Activated T-cell treated with anti-CD3 and anti-CD28 coated beads, Interleukin-2, amount 50 U/mL, for 72 hours (primary cell): ENCODE results near the gene CSNK1G1. TPM values are rescaled to one million over a fixed set of nuclear protein-coding genes. Genes with fewer than 3 reads are reported as not detected.
A peak's percentile ranks its signal among the peaks of the same experiment; 100 is the strongest.
"Not testable (repeated sequence)": the region's sequence is repeated elsewhere in the genome, so short reads cannot be mapped to it uniquely, and the experiment has no call there.

Source experiments
- ATAC-seq, 2 donors: fragments of 150-1000 bp; cut with Tn5 transposase; replicated peaks in 1 of 2; 2 replicates each; pipeline ENCODE4 v1.10.0; 2021; ENCODE audit warnings: moderate library complexity in 2 of 2, mild to moderate bottlenecking in 1 of 2
- DNase-seq, 2 donors: peaks; one replicate each; pipeline ENCODE4 v3.0.0; 2021 to 2022; ENCODE audit warnings: mixed read lengths in 1 of 2
- H3K27ac Mint-ChIP-seq: one replicate; pipeline ENCODE4 v1.8.0; 2022; ENCODE audit warnings: mild to moderate bottlenecking, moderate library complexity, mixed read lengths
- H3K27me3 Mint-ChIP-seq: one replicate; pipeline ENCODE4 v1.8.0; 2022; ENCODE audit warnings: low read depth, mixed read lengths
- H3K36me3 Mint-ChIP-seq, 2 donors: one replicate each; pipeline ENCODE4 v1.8.0; 2022; ENCODE audit warnings: mixed read lengths in 2 of 2, mild to moderate bottlenecking in 1 of 2; ENCODE audit not compliant: insufficient read depth in 2 of 2
- H3K4me1 Mint-ChIP-seq: one replicate; pipeline ENCODE4 v1.8.0; 2022; ENCODE audit warnings: low read depth, mixed read lengths
- H3K4me3 Mint-ChIP-seq, 2 donors: one replicate each; pipeline ENCODE4 v1.8.0; 2022; ENCODE audit warnings: mild to moderate bottlenecking in 2 of 2, mixed read lengths in 2 of 2, moderate library complexity in 2 of 2
- H3K9me3 Mint-ChIP-seq, 2 donors: one replicate each; pipeline ENCODE4 v1.8.0; 2022; ENCODE audit warnings: mixed read lengths in 2 of 2
- total RNA-seq, 2 donors: library from RNA; stranded (reverse); gene quantifications; one replicate each; pipeline ENCODE4 v1.2.3, GENCODE V29; 2022

Gene CSNK1G1
- 10 to 100 TPM; 29.4 to 31.3 TPM for total RNA-seq

GRCh38 chr15:64355944-64356709, at the start of gene CSNK1G1:
Gene CSNK1G1 (minus strand): TSS chr15:64356173. CDS start chr15:64300499, 55,674 bp downstream.
- H3K36me3 Mint-ChIP-seq = peaks cover 1% of the 10 kb centered on the region in 2 donors
- no peaks in the 10 kb centered on the region for H3K27me3 Mint-ChIP-seq
- peak within 1 kb of the TSS; percentile 97 to 98 for H3K4me3 Mint-ChIP-seq

GRCh38 chr15:64400583-64400982, 44.6 kb upstream of the CSNK1G1 start:
- Mint-ChIP-seq H3K36me3 (peaks cover 6 to 15% of the 10 kb centered on the region in 2 donors), H3K9me3 (no peaks in the 10 kb centered on the region)
- ATAC-seq = no peak

More at GRCh38 chr15:64355944-64356709, at the start of gene CSNK1G1:
- peak; percentile 100 for ATAC-seq
- Mint-ChIP-seq H3K27ac (peak within 1 kb of the TSS; percentile 95), H3K9me3 (no peaks in the 10 kb centered on the region), H3K4me1 (peaks cover 25% of the 10 kb centered on the region)
- peak; percentile 92 to 94 for DNase-seq

GRCh38 chr15:64398575-64398974, 42.6 kb upstream of the CSNK1G1 start:
- no peak overlapping the region for H3K4me3 Mint-ChIP-seq
- H3K27ac Mint-ChIP-seq = no peak overlapping the region
- DNase-seq (no peak), ATAC-seq (no peak)
- no peaks in the 10 kb centered on the region for H3K9me3 Mint-ChIP-seq
- H3K27me3 Mint-ChIP-seq = no peaks in the 10 kb centered on the region
- H3K36me3 Mint-ChIP-seq = peaks cover 7 to 18% of the 10 kb centered on the region in 2 donors
- H3K4me1 Mint-ChIP-seq = no peaks in the 10 kb centered on the region

More at GRCh38 chr15:64400583-64400982, 44.6 kb upstream of the CSNK1G1 start:
- Mint-ChIP-seq H3K27me3 (no peaks in the 10 kb centered on the region), H3K4me3 (no peak overlapping the region), H3K27ac (peak overlapping the region; percentile 1), H3K4me1 (no peaks in the 10 kb centered on the region)
- DNase-seq = no peak

GRCh38 chr15:64396789-64397188, 40.8 kb upstream of the CSNK1G1 start:
- no peak for DNase-seq
- no peak for ATAC-seq
- no peaks in the 10 kb centered on the region for H3K4me1 Mint-ChIP-seq
- no peak overlapping the region for H3K27ac Mint-ChIP-seq
- no peak overlapping the region for H3K4me3 Mint-ChIP-seq
- no peaks in the 10 kb centered on the region for H3K27me3 Mint-ChIP-seq
- H3K9me3 Mint-ChIP-seq = no peaks in the 10 kb centered on the region
- H3K36me3 Mint-ChIP-seq = peaks cover 7 to 18% of the 10 kb centered on the region in 2 donors

- H3K27ac Mint-ChIP-seq, H3K27me3 Mint-ChIP-seq, H3K4me3 Mint-ChIP-seq, DNase-seq, H3K9me3 Mint-ChIP-seq, ATAC-seq: not testable (repeated sequence)
- peaks cover 16% of the 10 kb centered on the region for H3K4me1 Mint-ChIP-seq
- H3K36me3 Mint-ChIP-seq = peaks cover 8 to 12% of the 10 kb centered on the region in 2 donors
Observed at GRCh38 chr15:64392471-64392870, 36.5 kb upstream of the CSNK1G1 start.

- no peak for ATAC-seq
- no peaks in the 10 kb centered on the region for H3K27me3 Mint-ChIP-seq
- H3K4me3 Mint-ChIP-seq = peak overlapping the region; percentile 86 to 96
- H3K4me1 Mint-ChIP-seq = peaks cover 16% of the 10 kb centered on the region
- DNase-seq = no peak
- H3K36me3 Mint-ChIP-seq = peaks cover 8 to 9% of the 10 kb centered on the region in 2 donors
- peaks cover 0 to 1% of the 10 kb centered on the region in 2 donors for H3K9me3 Mint-ChIP-seq
- H3K27ac Mint-ChIP-seq = peak overlapping the region; percentile 73
Observed at GRCh38 chr15:64389036-64389435, 33.1 kb upstream of the CSNK1G1 start.

GRCh38 chr15:64387562-64388168, 31.7 kb upstream of the CSNK1G1 start, which contains the start of gene TRIP4:
Gene TRIP4 (plus strand): TSS chr15:64387836. CDS start chr15:64387864, 28 bp downstream.
- no peaks in the 10 kb centered on the region for H3K27me3 Mint-ChIP-seq
- peaks cover 16% of the 10 kb centered on the region for H3K4me1 Mint-ChIP-seq
- ATAC-seq (peak; percentile 100), DNase-seq (peak; percentile 96 to 97)
- H3K4me3 Mint-ChIP-seq = peak within 1 kb of the TSS; percentile 91 to 96
- H3K9me3 Mint-ChIP-seq = peaks cover 0 to 1% of the 10 kb centered on the region in 2 donors
- H3K36me3 Mint-ChIP-seq = peaks cover 5% of the 10 kb centered on the region in 2 donors
- peak within 1 kb of the TSS; percentile 73 for H3K27ac Mint-ChIP-seq

- Mint-ChIP-seq H3K36me3 (peaks cover 7% of the 10 kb centered on the region in 2 donors), H3K4me3 (peak overlapping the region in 1 of 2 donors; percentile 29), H3K4me1 (peaks cover 28% of the 10 kb centered on the region), H3K27me3 (no peaks in the 10 kb centered on the region), H3K27ac (no peak overlapping the region), H3K9me3 (peaks cover 0 to 1% of the 10 kb centered on the region in 2 donors)
- DNase-seq (no peak), ATAC-seq (no peak)
Observed at GRCh38 chr15:64386291-64386690, 30.3 kb upstream of the CSNK1G1 start.

GRCh38 chr15:64383760-64384159, 27.8 kb upstream of the CSNK1G1 start:
- no peak overlapping the region for H3K27ac Mint-ChIP-seq
- ATAC-seq (no peak), DNase-seq (no peak)
- H3K9me3 Mint-ChIP-seq = peaks cover 0 to 1% of the 10 kb centered on the region in 2 donors
- peaks cover 44% of the 10 kb centered on the region for H3K4me1 Mint-ChIP-seq
- no peak overlapping the region for H3K4me3 Mint-ChIP-seq
- peaks cover 10 to 11% of the 10 kb centered on the region in 2 donors for H3K36me3 Mint-ChIP-seq
- H3K27me3 Mint-ChIP-seq = no peaks in the 10 kb centered on the region

GRCh38 chr15:64381000-64381751, 25.2 kb upstream of the CSNK1G1 start, which contains the start of gene PCLAF:
Gene PCLAF (minus strand): TSS chr15:64381441. CDS start chr15:64381371, 70 bp downstream.
- peaks cover 34% of the 10 kb centered on the region for H3K4me1 Mint-ChIP-seq

GRCh38 chr15:64380130-64380870, 24.3 kb upstream of the CSNK1G1 start:
- H3K27me3 Mint-ChIP-seq, H3K9me3 Mint-ChIP-seq, DNase-seq, ATAC-seq: not testable (repeated sequence)
- H3K36me3 Mint-ChIP-seq = peaks cover 9 to 10% of the 10 kb centered on the region in 2 donors
- H3K27ac Mint-ChIP-seq = peak overlapping the region; percentile 82
- H3K4me3 Mint-ChIP-seq = peak overlapping the region; percentile 76 to 97
- peaks cover 34% of the 10 kb centered on the region for H3K4me1 Mint-ChIP-seq

More at GRCh38 chr15:64381000-64381751, 25.2 kb upstream of the CSNK1G1 start, which contains the start of gene PCLAF:
- Mint-ChIP-seq H3K9me3 (no peaks in the 10 kb centered on the region), H3K36me3 (peaks cover 7 to 10% of the 10 kb centered on the region in 2 donors), H3K27me3 (no peaks in the 10 kb centered on the region), H3K4me3 (peak within 1 kb of the TSS; percentile 76 to 97), H3K27ac (peak within 1 kb of the TSS; percentile 82)
- peak; percentile 99 to 100 for ATAC-seq
- DNase-seq = peak; percentile 94 to 97
